ENCODE data around the gene KRT73.
A peak's percentile ranks its signal among the peaks of the same experiment; 100 is the strongest.
"Not testable (repeated sequence)": the region's sequence is repeated elsewhere in the genome, so short reads cannot be mapped to it uniquely, and the experiment has no call there.

KRT73 gene

GRCh38 chr12:52600475-52600874 is 17.9 kb downstream of the KRT73 start:
- no peak for DNase-seq (ENCODE audit: low spot score)

- DNase-seq (ENCODE audit: low spot score), result no peak
These were observed 18.3 kb downstream of the KRT73 start for GRCh38 chr12:52600071-52600470.

GRCh38 chr12:52598966-52599365 is 19.4 kb downstream of the KRT73 start:
- DNase-seq (ENCODE audit: low spot score), result no peak

GRCh38 chr12:52594237-52594636 is 24.1 kb downstream of the KRT73 start:
- not testable (repeated sequence) for DNase-seq (ENCODE audit: low spot score)

GRCh38 chr12:52591521-52591920 is 26.8 kb downstream of the KRT73 start:
- no peak for DNase-seq (ENCODE audit: low spot score)

- DNase-seq (ENCODE audit: low spot score), result no peak
These were observed 28.3 kb downstream of the KRT73 start for GRCh38 chr12:52590021-52590420.

- DNase-seq (ENCODE audit: low spot score), result no peak
These were observed 30.8 kb downstream of the KRT73 start for GRCh38 chr12:52587563-52587962.

GRCh38 chr12:52585946-52586345 is 32.4 kb downstream of the KRT73 start:
- no peak for DNase-seq (ENCODE audit: low spot score)

- DNase-seq (ENCODE audit: low spot score), result no peak
These were observed 33.3 kb downstream of the KRT73 start for GRCh38 chr12:52585066-52585465.

GRCh38 chr12:52584156-52584682 is 34.1 kb downstream of the KRT73 start:
- no peak for DNase-seq (ENCODE audit: low spot score)

GRCh38 chr12:52582971-52583456 is 35.3 kb downstream of the KRT73 start:
- peak; percentile 21 for DNase-seq (ENCODE audit: low spot score)

GRCh38 chr12:52582486-52582885 is 35.9 kb downstream of the KRT73 start:
- DNase-seq (ENCODE audit: low spot score), result no peak

- DNase-seq (ENCODE audit: low spot score), result no peak
These were observed 36.9 kb downstream of the KRT73 start for GRCh38 chr12:52581481-52581880.

- no peak for DNase-seq (ENCODE audit: low spot score)
These were observed 37.3 kb downstream of the KRT73 start for GRCh38 chr12:52581066-52581465.

- DNase-seq (ENCODE audit: low spot score), result no peak
These were observed 37.9 kb downstream of the KRT73 start for GRCh38 chr12:52580496-52580895.

GRCh38 chr12:52579468-52580465 is 38.6 kb downstream of the KRT73 start:
- no peak for DNase-seq (ENCODE audit: low spot score)

GRCh38 chr12:52578469-52578868 is 39.9 kb downstream of the KRT73 start:
- DNase-seq (ENCODE audit: low spot score), result no peak

- DNase-seq (ENCODE audit: low spot score), result no peak
These were observed 41.0 kb downstream of the KRT73 start for GRCh38 chr12:52577316-52577715.

GRCh38 chr12:52575948-52576347 is 42.4 kb downstream of the KRT73 start:
- no peak for DNase-seq (ENCODE audit: low spot score)

- DNase-seq (ENCODE audit: low spot score), result no peak
These were observed 43.1 kb downstream of the KRT73 start for GRCh38 chr12:52575256-52575655.

GRCh38 chr12:52573743-52574142 is 44.6 kb downstream of the KRT73 start, which contains the start of gene KRT74:
TSS of gene KRT74 (minus strand) at chr12:52573843. CDS start at chr12:52573777, 66 bp downstream.
- no peak for DNase-seq (ENCODE audit: low spot score)

- DNase-seq (ENCODE audit: low spot score), result no peak
These were observed 45.1 kb downstream of the KRT73 start for GRCh38 chr12:52573306-52573705.

GRCh38 chr12:52570511-52570910 is 47.8 kb downstream of the KRT73 start:
- no peak for DNase-seq (ENCODE audit: low spot score)

All from putamen (tissue), 1 donor.